ENCODE results near the gene SYK. TPM values are rescaled to one million over a fixed set of nuclear protein-coding genes. Genes with fewer than 3 reads are reported as not detected.

Gene SYK
- total and polyA plus RNA-seq, 2 of the 13 experiments (the other 11 are each of a cell fraction or from before 2014, with no cell fraction given): not detected

GRCh38 chr9:90940280-90940679, 138.7 kb downstream of the SYK start:
- H4K20me1 ChIP-seq (ENCODE audit: insufficient read depth, low read length): no peaks in the 10 kb centered on the region
- WGBS (ENCODE audit: low lambda C conversion rate): 0% methylated on average over 1 of the region's 1 CpG
- no peak overlapping the region for H3K4me3 ChIP-seq (replicated peaks in 1 of 3; ENCODE audit: insufficient read depth in 1 of 3, low read depth in 2 of 3, low read length in 3 of 3)
- no peak for FAIRE-seq
- H3K27ac ChIP-seq (ENCODE audit: extremely low read length, insufficient read depth, low read length): no peak overlapping the region
- in situ Hi-C loops (cut with HindIII; ENCODE audit: extremely low pct_ligation_motif_present, low pct_unique_long_range_greater_than_20kb): no loop called here
- ChIA-PET POLR2A (no interaction called here), CTCF (ENCODE audit: low intra/inter-chr PET ratio, low total read pairs) (no interaction called here)
- intact Hi-C loops (cut with micrococcal nuclease; ENCODE audit: unreplicated experiment): no loop called here
- no peaks in the 10 kb centered on the region for H3K36me3 ChIP-seq (replicated peaks in 1 of 2; ENCODE audit: control insufficient read depth in 1 of 2, insufficient read depth in 2 of 2, low read length in 2 of 2)
- no peak for TF ChIP-seq ZNF850 (CRISPR knock-in tag; conservative IDR thresholded peaks at IDR 0.05)
- no peak for TF ChIP-seq BCLAF1 (IDR thresholded peaks at IDR 0.05)
- no peak for TF ChIP-seq AGO2 (optimal IDR thresholded peaks at IDR 0.05; ENCODE audit: low read depth, low read length)
- TF ChIP-seq ZNF333 (CRISPR knock-in tag; IDR thresholded peaks at IDR 0.05; ENCODE audit: borderline replicate concordance): no peak
- TF ChIP-seq ELK4 (CRISPR knock-in tag; IDR thresholded peaks at IDR 0.05; ENCODE audit: borderline replicate concordance): no peak
- no peak for TF ChIP-seq ZNF496 (CRISPR knock-in tag; IDR thresholded peaks at IDR 0.05; ENCODE audit: insufficient replicate concordance)
- no peak for TF ChIP-seq ZNF253 (CRISPR knock-in tag; IDR thresholded peaks at IDR 0.05; ENCODE audit: borderline replicate concordance)
- no peak for TF ChIP-seq ZFP82 (CRISPR knock-in tag; IDR thresholded peaks at IDR 0.05; ENCODE audit: borderline replicate concordance)
- TF ChIP-seq KAT2B (IDR thresholded peaks at IDR 0.05; ENCODE audit: borderline replicate concordance, low read depth, low read length): no peak
- TF ChIP-seq POGZ (CRISPR knock-in tag; IDR thresholded peaks at IDR 0.05): no peak
- TF ChIP-seq ARNT2 (CRISPR knock-in tag; IDR thresholded peaks at IDR 0.05; ENCODE audit: low read depth): no peak
- no peak for TF ChIP-seq ZNF563 (CRISPR knock-in tag; IDR thresholded peaks at IDR 0.05)
- no peak for TF ChIP-seq ZNF576 (CRISPR knock-in tag; IDR thresholded peaks at IDR 0.05)
- TF ChIP-seq ZFP41 (CRISPR knock-in tag; IDR thresholded peaks at IDR 0.05; ENCODE audit: borderline replicate concordance): no peak
- H3K79me2 ChIP-seq (ENCODE audit: insufficient read depth, low read length): no peaks in the 10 kb centered on the region
- no peaks in the 10 kb centered on the region for H3K9me3 ChIP-seq (ENCODE audit: low read length)
- no TSS peak for BruUV-seq (replicated peaks)
- H3K27me3 ChIP-seq (ENCODE audit: control insufficient read depth in 1 of 2, insufficient read depth in 2 of 2, low read length in 2 of 2): peaks cover 1 to 18% of the 10 kb centered on the region in 2 experiments; a peak in 3 of 5 replicates
- DNase-seq (ENCODE audit: low spot score): no peak
- H3K4me2 ChIP-seq (ENCODE audit: low read depth, low read length): no peak overlapping the region
- H3K4me1 ChIP-seq (ENCODE audit: insufficient read depth, low read length): no peaks in the 10 kb centered on the region
- ATAC-seq: no peak
- H3K9ac ChIP-seq (ENCODE audit: insufficient read depth, low read depth, low read length): no peak overlapping the region
- H2AFZ ChIP-seq (ENCODE audit: low read length): no peak overlapping the region
